NCI-H1694 treated with DMSO at 0.1 percent for 48 hours (cell line): ENCODE measurements around the gene ARSB.
"Not testable (repeated sequence)": the region's sequence is repeated elsewhere in the genome, so short reads cannot be mapped to it uniquely, and the experiment has no call there.

Experiments
- DNase-seq: peaks from one replicate; lab custom pipeline; 2025; lab: John Stamatoyannopoulos, UW

Gene ARSB

DNA sequence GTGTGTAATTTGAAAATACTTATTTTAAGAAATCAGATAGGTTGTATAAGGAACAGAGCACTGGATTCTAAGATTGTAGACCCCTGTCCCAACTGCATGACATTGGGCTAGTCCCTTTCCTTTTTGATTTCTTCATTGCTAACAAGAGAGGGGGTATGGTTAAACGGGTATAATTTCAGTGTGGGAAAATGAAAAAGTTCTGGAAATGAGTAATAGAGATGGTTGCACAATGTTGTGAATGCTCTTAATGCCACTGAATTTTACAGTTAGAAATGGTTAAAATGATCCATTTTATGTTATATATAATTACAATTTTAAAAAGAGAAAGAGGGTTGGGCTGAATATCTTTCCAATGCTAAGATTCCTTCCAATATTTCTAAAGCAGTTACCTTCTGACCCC is 233.2 kb downstream of the ARSB start:
- DNase-seq, result no peak

DNA sequence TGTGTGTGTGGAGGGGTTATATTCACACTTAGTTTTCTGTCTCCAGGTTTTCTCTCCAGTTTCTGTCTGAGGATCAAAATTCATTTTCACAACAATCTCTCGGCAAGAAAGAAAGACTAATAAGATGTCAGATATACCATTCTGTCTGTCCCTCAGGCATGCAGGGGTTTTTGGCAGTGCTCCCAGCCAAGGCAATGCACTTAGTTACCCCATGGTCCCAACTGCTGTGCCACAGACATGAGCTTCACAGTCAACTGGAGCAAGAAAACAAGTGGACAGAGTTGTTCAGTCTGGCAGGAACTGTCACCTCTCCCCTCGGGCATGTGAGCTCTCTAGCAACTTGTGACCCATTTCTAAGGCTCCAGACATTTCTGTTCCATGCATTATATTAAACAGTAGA is 234.8 kb downstream of the ARSB start:
- no peak for DNase-seq

DNA sequence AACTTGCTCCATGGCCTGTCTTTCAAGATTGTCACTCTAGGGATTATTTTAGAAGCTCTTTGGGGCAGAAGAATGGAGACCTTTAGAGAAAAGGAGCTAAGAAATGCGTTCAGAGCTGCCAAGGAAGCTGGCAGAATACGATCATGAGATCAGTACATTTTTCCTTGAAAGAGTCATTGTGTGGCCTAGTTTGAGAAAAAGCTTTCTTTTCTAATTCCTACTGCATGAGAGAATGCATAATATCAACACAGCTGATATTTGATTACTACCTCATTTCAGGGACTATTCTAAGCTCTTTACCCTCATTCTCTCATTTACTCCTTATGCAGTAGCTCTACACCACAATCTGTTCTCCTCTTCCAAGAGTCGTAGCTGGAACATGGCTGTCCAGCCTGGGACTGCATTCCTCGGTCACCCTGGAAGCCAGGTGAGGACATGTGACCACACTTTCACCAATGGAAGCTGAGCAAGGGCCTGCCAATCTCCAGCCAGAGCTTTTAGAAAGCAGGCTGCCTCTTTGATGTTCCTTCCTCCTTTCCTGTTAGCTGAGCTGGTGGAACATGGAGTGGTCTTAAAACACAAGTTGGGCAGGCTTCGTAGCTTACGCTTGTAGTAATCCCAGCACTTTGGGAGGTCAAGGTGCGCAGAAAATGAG is 237.3 kb downstream of the ARSB start:
- no peak for DNase-seq

DNA sequence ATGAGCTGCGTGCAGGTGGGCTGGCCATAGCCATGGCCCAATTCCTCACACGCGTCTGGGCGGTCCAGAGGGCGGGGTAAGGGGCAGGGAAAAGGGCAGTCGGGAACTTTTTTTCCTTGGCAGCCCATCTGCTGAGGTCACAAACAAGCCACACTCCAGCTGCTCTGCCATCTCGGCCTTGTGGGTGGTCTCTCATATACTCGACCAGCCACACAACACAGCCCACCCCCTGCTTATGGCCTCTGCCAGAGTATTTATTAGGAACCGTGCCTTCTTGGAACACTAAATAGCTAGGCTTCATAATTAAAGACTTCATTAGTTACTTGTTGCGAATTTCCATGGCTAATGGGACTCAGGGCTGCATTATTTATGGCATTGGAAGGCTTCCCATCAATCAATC is 238.1 kb downstream of the ARSB start:
- no peak for DNase-seq

DNA sequence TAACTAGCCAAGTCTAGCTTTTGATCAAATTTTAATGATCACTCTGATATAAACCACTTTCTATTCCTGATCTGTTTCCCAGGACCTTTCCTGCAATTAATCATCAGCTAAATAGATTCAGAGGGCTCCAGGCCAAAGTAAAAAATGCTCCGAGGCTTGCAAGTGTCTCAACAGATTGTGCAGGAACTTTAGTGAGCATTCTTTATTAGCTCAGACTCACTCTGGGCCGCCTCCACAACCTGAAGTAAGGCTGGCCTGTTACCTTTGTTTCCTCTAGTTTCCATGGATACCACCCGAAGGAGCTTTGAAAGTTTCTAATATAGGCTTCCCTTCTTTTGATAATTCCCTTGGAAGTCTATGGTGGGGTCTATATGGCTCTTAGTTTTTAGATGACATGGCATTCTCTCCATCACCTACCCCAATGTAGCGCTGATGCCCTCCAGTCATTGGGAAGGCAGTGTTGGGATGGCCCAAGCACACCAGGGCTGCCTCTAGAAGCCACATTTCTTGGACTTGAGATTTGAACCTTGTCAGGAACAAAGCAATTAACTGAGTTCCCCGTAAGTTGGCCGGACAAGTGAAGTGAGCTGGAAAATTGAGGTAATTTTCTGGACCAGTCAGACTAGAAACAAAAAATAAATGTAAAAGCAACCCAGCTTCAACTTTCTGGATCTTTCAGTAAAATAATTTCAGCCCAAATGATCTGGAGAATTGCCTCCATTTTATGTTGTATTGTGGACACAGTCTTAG is 238.9 kb downstream of the ARSB start:
- DNase-seq, result no peak

DNA sequence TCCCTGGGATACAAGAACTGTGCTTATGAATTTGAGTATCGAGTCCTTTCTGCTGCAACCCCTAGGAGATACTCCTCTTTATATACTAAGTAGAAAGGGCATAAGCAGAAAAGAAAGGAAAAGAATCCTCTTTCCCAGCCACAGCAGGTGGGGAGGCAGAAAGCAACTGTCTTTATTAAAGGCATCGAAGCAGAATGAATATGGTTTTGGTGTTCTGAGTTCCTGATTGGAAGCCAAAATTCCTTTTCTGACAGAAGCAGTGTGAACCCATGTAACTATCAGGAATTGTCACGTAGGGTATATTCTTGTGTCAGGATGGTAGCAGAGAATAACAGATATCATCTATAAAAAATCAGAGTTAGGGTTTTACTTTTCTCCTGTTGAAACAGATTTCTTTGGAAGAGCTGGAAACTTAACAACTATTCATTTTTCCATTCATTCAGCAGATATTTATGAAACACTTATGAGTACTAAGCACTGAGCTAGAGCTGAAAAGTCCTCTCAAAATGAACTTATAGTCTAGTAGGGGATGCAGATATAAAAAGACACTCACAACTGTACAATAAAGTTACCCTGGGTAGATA is 240.1 kb downstream of the ARSB start:
- DNase-seq, result no peak

DNA sequence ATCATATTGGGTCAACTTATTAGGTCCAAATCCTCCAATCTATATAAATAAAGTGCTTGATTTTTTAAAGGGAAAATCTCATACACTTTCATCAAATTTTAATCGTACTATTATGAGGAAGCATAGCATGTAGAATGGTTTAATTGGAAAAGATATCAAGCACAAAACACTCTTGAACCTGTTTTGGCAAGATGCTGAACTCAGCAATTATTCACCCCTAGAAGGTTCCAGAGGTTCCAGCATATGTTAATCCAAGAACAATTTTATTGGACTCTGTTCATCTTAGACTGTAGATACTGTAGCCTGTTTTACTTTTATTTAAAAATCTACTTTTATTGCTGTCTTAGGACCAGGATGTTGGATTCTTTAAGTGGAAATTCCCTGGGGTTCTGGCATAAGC is 244.1 kb downstream of the ARSB start:
- DNase-seq, result no peak

DNA sequence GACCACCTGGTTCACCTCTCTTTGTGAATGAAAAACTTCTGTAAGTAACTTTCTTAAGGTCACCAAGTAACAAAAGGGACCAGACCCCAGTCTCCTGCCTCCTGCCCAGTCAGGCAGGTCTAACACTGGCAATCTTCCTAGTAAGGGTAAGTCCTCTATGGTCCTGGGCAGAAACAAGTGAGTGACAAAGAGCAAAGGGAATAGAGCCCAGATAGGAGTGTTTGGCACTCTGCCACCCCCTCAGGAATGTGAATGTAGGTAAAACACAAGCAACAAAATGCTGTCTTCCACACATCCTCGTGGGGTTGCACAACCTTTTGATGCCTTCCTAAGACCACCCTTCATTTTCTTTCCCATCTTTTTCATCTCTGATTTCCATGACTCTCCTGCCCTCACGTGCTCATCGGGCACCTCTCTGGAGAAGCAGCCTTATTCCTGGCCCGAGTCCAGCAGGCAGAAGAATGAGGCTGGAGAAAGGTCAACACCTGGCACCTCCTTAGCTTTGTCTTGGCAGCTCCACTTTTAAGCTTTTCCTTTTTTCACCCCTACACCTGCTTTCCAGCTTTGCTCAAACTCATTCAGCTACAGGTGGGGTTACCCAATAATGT is 246.3 kb downstream of the ARSB start:
- no peak for DNase-seq

DNA sequence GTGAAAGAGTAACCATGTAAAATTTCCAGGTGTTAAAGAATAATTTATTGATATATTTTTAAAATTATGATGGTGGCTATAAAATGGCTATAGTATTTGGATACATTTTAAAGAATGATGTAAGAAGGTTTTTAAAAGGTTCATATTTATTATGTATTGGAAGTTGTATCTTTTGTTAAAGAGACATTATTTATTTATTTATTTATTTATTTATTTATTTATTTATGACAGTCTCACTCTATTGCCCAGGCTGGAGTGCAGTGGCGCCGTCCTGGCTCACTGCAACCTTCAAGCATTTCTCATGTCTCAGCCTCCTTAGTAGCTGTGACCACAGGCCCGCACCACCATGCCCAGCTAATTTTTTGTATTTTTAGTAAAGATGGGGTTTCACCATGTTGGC is 247.0 kb downstream of the ARSB start:
- DNase-seq, result no peak

DNA sequence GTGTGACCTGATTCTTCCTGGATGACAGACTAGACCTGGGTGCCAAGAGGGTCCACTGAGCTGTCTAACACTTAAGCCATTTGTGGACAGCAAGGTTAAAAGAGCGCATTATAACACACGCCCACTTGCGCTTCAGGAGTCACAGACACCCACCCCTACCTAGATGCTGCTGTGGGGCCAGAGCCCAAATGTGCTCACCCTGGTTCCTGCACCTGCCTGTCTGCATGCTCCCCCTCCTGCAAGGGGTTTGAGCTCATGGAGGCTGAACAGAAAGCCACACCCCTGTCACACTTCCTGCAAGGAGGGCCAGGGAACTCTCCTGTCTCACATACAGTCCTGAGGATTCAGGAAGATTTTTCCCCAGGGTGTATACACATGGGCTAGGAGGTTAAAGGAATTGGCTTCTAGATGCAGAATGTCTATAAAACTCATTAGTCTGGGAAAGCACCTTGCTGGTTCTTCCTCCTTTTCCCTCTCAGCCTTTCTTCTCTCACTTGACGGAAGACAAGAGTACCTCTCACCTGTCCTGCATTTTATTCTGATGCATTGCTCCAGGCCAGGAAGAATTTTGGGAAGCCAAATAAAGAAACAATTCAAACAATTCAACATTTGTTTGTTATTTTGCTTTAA is 249.2 kb downstream of the ARSB start:
- DNase-seq, result no peak

DNA sequence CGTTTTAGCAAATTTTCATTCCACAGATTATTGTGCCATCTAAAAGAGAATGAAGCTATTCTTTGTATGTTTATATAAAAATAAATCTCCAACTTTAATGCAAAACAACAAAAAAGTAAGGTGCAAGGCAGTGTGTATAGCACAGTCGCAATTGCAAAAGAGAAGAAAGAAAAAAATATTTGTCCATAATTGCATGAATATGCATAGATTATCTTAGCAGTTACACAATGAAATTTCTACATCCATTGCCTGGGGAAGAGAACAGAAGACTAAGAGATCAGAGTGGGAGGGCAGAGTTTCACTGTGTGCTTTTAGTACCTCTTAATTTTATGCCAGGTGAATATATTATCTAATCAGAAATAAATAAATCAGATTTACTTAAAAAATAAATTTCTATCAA is 250.2 kb downstream of the ARSB start:
- DNase-seq, result no peak

DNA sequence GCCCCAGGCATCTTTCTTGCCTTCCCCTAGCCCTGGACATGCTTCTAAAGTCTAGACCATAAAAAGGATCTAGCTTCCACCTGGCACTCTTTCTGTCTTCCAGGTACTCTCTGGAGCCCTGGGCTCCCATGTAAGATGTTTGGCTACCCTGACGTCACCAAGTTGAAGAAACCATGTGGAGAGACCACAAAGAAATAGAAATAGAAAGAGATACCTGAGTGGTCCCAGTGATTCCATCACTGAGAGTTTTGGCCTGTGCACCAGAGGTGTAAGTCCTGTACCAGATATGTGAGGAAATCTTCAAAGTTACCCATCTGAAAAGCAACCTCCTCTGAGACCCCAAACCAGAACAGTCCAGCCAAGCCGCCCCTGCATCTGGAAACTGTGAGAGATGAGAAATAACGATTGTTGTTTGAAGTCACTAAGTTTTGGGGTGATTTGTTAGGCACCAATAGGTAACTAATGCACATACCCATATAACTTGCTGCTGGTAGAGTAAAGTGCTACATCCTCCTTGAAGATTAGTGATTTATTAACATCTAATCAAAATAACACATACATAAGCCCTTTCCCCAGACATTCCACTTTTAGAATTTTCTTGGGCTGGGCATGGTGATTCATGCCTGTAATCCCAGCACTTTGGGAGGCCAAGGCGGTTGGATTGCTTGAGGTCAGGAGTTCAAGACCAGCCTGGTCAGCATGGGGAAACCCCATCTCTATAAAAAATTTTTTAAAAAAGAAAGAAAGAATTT is 250.8 kb downstream of the ARSB start:
- no peak for DNase-seq

DNA sequence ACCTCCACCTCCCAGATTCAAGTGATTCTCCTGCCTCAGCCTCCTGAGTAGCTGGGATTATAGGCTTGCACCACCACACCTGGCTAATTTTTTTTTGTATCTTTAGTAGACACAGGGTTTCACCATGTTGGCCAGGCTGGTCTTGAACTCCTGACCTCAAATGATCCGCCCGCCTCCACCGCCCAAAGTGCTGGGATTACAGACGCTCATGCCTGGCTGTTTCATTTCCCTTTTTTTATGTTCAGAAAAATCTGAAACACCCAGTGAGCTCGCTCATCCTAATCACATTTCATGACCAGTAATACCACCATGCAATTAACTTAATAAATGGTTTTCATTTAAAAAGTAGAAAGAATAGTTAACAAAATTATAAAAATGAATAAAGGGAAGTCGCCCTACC is 252.4 kb downstream of the ARSB start:
- DNase-seq, result not testable (repeated sequence)

DNA sequence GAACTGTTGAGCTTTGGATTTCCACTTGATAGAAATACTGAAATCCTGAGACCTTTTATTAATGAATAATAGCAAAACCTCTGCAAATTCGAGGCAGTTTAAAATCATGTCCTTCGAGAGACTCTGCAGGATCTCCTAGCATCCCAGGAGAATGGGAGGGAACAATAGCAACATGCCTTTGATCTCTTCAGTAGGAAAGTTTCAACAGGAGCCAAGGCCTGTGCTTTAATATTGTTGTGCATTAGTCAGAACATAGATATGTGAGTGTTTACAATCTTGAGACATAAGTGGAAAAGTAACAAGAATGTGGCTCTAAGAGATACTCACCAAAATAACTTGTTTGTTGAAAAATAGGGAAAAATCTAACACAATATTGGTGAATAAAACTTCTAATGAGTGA is 253.2 kb downstream of the ARSB start:
- DNase-seq, result no peak

DNA sequence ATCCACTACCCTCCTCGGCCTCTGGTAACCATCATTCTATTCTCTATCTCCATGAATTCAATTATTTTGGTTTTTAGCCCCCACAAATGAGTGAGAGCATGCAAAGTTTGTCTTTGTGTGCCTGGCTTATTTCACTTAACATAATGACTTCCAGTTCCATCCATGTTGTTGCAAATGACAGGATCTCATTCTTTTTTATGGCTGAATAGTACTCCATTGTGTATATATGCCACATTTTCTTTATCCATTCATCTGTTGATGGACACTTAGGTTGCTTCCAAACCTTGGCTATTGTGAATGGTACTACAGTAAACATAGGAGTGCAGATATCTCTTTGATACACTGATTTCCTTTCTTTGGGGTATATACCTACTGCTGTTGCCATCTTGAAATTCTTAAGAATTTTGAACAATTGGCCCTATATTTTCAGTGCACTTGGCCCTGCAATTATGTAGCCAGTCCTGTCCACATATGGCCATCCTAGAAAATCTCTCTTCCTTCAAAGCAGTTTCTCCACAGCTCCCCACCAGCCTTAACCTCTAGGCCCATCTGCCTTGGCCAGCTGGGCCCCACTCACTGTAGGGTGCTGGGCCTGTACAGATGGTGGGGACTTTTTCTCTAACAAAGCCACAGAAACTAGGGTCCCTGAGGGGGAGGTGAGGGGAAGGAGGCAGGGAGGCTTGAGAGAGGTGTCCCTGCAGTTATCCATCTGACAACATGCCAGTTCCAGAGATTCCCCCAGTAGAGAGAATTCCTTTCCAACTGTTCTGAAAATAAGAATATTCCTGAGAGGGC is 254.6 kb downstream of the ARSB start:
- no peak for DNase-seq

DNA sequence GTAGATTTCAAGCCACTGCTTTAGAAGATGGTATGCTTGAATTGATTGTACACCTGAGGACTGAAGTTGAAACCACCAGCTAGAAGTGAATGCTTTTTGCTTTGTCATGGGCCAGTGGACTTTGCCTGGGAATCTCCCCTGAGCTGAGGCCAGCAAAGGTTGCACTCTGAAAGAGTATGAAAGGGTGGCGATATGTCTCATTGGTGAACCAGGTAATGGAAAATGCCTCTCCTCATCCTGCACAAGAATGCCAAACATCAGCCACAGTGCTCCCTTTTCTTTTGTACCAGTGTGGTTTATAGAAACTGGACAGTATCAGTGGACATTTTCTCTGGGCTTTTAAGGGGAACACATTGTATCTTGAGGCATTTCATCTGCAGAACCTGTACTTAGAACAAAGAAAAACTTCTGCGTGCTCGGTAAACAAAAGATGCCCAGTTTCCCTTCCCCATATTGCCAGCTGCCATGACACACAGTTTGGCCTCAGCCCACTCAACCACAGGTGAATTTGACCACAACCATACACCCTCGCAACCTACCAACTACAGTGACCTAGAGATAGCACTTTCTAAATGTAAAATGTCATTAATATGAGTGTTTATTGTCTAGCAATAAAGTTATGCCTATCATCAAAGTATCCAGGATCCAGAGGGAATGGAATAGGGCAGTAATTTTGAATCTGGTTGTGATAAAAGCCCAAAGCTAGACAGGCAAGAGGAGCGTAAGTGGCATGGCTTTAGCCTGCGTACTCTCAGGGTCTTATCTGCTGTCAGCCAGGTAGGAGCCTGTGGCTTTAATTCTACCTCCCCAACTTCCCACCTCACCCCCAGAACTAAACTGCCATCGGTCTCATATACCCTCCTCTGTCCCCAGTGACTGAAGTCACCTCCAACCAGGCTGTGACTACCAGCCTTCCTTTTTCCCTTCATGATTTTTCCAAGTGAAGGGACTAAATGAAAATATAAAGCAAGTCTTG is 257.0 kb downstream of the ARSB start:
- no peak for DNase-seq
